ENCODE measurements around the gene SPR. TPM values are rescaled to one million over a fixed set of nuclear protein-coding genes. Genes with fewer than 3 reads are reported as not detected.

The SPR gene
- total RNA-seq, 2 donors from 2014 or later, result 13.7 to 15.2 TPM

- Mint-ChIP-seq H3K9me3 (no peaks in the 10 kb centered on the region), H3K4me1 (no peaks in the 10 kb centered on the region), H3K36me3 (ENCODE audit: low read depth) (no peaks in the 10 kb centered on the region), H3K4me3 (no peak overlapping the region), H3K27ac (no peak overlapping the region), H3K27me3 (ENCODE audit: insufficient read depth) (peaks cover 3% of the 10 kb centered on the region)
- H3K9ac ChIP-seq (ENCODE audit: extremely low read depth, low read length, poor library complexity, severe bottlenecking), result no peak overlapping the region
- peak; percentile 60 for DNase-seq
- H3K9me3 ChIP-seq (ENCODE audit: control insufficient read depth, low read length), result no peaks in the 10 kb centered on the region
- H3K27ac ChIP-seq (ENCODE audit: low read depth, low read length), result no peak overlapping the region
- 63 to 83% methylated on average over 1 to 2 of the region's 2 CpGs for WGBS, 2 experiments (ENCODE audit: insufficient coverage in 1 of 2, insufficient read length in 1 of 2)
- peak; percentile 18 for TF ChIP-seq CTCF (conservative IDR thresholded peaks at IDR 0.05)
- no peaks in the 10 kb centered on the region for H3K36me3 ChIP-seq (ENCODE audit: control insufficient read depth, insufficient read depth, low read length)
- no peaks in the 10 kb centered on the region for H3K27me3 ChIP-seq (ENCODE audit: control insufficient read depth, insufficient read depth, low read length, poor library complexity, severe bottlenecking)
- H3K4me1 ChIP-seq (ENCODE audit: control insufficient read depth, insufficient read depth, low read length), result no peaks in the 10 kb centered on the region
- no peak overlapping the region for H3K4me3 ChIP-seq (ENCODE audit: low read length)
These were observed 43.9 kb upstream of the SPR start for GRCh38 chr2:72843301-72843700.

GRCh38 chr2:72846171-72847095 lies 40.8 kb upstream of the SPR start:
- H3K4me1 ChIP-seq (ENCODE audit: control insufficient read depth, insufficient read depth, low read length), result peaks cover 7% of the 10 kb centered on the region
- 87 to 96% methylated on average over 4 to 6 of the region's 6 CpGs for WGBS, 2 experiments (ENCODE audit: insufficient coverage in 1 of 2, insufficient read length in 1 of 2)
- peaks cover 9% of the 10 kb centered on the region for H3K4me1 Mint-ChIP-seq
- H3K27ac Mint-ChIP-seq, result no peak overlapping the region
- H3K4me3 Mint-ChIP-seq, result no peak overlapping the region
- no peak overlapping the region for H3K27ac ChIP-seq (ENCODE audit: low read depth, low read length)
- no peak overlapping the region for H3K4me3 ChIP-seq (ENCODE audit: low read length)
- H3K36me3 ChIP-seq (ENCODE audit: control insufficient read depth, insufficient read depth, low read length), result no peaks in the 10 kb centered on the region
- H3K27me3 Mint-ChIP-seq (ENCODE audit: insufficient read depth), result peaks cover 3% of the 10 kb centered on the region
- no peaks in the 10 kb centered on the region for H3K9me3 ChIP-seq (ENCODE audit: control insufficient read depth, low read length)
- H3K9me3 Mint-ChIP-seq, result no peaks in the 10 kb centered on the region
- H3K9ac ChIP-seq (ENCODE audit: extremely low read depth, low read length, poor library complexity, severe bottlenecking), result no peak overlapping the region
- peaks cover 13% of the 10 kb centered on the region for H3K27me3 ChIP-seq (ENCODE audit: control insufficient read depth, insufficient read depth, low read length, poor library complexity, severe bottlenecking)
- H3K36me3 Mint-ChIP-seq (ENCODE audit: low read depth), result no peaks in the 10 kb centered on the region
- no peak for TF ChIP-seq CTCF (conservative IDR thresholded peaks at IDR 0.05)
- no peak for DNase-seq

GRCh38 chr2:72847534-72848315 lies 39.5 kb upstream of the SPR start:
- peaks cover 13% of the 10 kb centered on the region for H3K4me1 Mint-ChIP-seq
- no peak overlapping the region for H3K9ac ChIP-seq (ENCODE audit: extremely low read depth, low read length, poor library complexity, severe bottlenecking)
- no peaks in the 10 kb centered on the region for H3K36me3 ChIP-seq (ENCODE audit: control insufficient read depth, insufficient read depth, low read length)
- H3K27me3 ChIP-seq (ENCODE audit: control insufficient read depth, insufficient read depth, low read length, poor library complexity, severe bottlenecking), result peaks cover 13% of the 10 kb centered on the region
- no peak overlapping the region for H3K4me3 ChIP-seq (ENCODE audit: low read length)
- no peak overlapping the region for H3K27ac ChIP-seq (ENCODE audit: low read depth, low read length)
- H3K4me1 ChIP-seq (ENCODE audit: control insufficient read depth, insufficient read depth, low read length), result peaks cover 8% of the 10 kb centered on the region
- H3K9me3 ChIP-seq (ENCODE audit: control insufficient read depth, low read length), result no peaks in the 10 kb centered on the region
- H3K9me3 Mint-ChIP-seq, result no peaks in the 10 kb centered on the region
- no peaks in the 10 kb centered on the region for H3K36me3 Mint-ChIP-seq (ENCODE audit: low read depth)
- no peak for TF ChIP-seq CTCF (conservative IDR thresholded peaks at IDR 0.05)
- no peak overlapping the region for H3K4me3 Mint-ChIP-seq
- no peak overlapping the region for H3K27ac Mint-ChIP-seq
- WGBS, 2 experiments (ENCODE audit: insufficient coverage in 1 of 2, insufficient read length in 1 of 2), result 91 to 95% methylated on average over 2 to 3 of the region's 3 CpGs
- no peak for DNase-seq
- no peaks in the 10 kb centered on the region for H3K27me3 Mint-ChIP-seq (ENCODE audit: insufficient read depth)
